HCT116 (cell line): ENCODE data around the gene GRIK4. TPM values are rescaled to one million over a fixed set of nuclear protein-coding genes. Genes with fewer than 3 reads are reported as not detected.

Experiments used
- ATAC-seq: fragments of 200-7000 bp; cut with Tn5 transposase; 2 replicates; pipeline ENCODE4 v1.9.1; 2020; ENCODE audit warnings: mild to moderate bottlenecking, moderate library complexity
- BruUV-seq: library from RNA; stranded (reverse); fragments of 400-500 nt; replicated peaks from 2 replicates; lab custom pipeline; 2021; lab: Mats Ljungman, UMichigan
- CTCF ChIA-PET: fragments of 300-600 bp; sonication (Branson Sonifier 250); formaldehyde crosslinking; loops from one replicate; lab custom pipeline; 2021; ENCODE audit warnings: antibody characterized with exemption; lab: Charles Lee
- POLR2A ChIA-PET: fragments of 300-600, 350-600 bp; sonication (Branson Sonifier 250); formaldehyde crosslinking; loops from one replicate; lab custom pipeline; 2021; ENCODE audit warnings: antibody characterized with exemption; lab: Charles Lee
- RAD21 ChIA-PET, 2 experiments: fragments of 300-600 bp; sonication (Branson Sonifier 250); formaldehyde crosslinking; loops; one replicate each; lab custom pipeline; 2023; ENCODE audit warnings: low total read pairs in 2 of 2; ENCODE audit not compliant: uncharacterized antibody in 2 of 2, unreplicated experiment in 2 of 2, low non-redundant PET in 1 of 2; lab: Charles Lee
- DNase-seq: peaks from one replicate; pipeline ENCODE4 v3.0.0-alpha.2; 2010; ENCODE audit warnings: low read depth, low spot score
- H2AFZ ChIP-seq: fragments of 200-600 bp; shearing (Covaris generic), sonication (generic); 2 replicates; pipeline ENCODE4 v1.6.1; 2017; ENCODE audit warnings: low read depth, mixed run types, mixed read lengths, antibody characterized with exemption, low read length; ENCODE audit not compliant: poor library complexity, severe bottlenecking
- H3K27ac ChIP-seq: 2 replicates; pipeline ENCODE4 v1.5.1; 2012; ENCODE audit warnings: low read depth, low read length
- H3K27me3 ChIP-seq: fragments of 200-600 bp; sonication (generic); 2 replicates; pipeline ENCODE4 v1.6.1; 2016; ENCODE audit warnings: mixed run types, low read length, mixed read lengths; ENCODE audit not compliant: insufficient read depth
- H3K36me3 ChIP-seq, 2 experiments: fragments of 200-500 bp in 1 of 2; fragments of 200-600 bp in 1 of 2; sonication (Bioruptor generic) in 1 of 2; sonication (generic) in 1 of 2; 2 replicates each; pipeline versions ENCODE4 v1.5.1 to v1.6.1; 2014 to 2016; ENCODE audit warnings: low read length in 2 of 2, inconsistent platforms in 1 of 2, mixed read lengths in 1 of 2, mixed run types in 1 of 2; ENCODE audit not compliant: insufficient read depth in 2 of 2, control insufficient read depth in 1 of 2
- H3K4me1 ChIP-seq, 2 experiments: fragments of 200-600 bp in 1 of 2; sonication (generic) in 1 of 2; 2 replicates each; pipeline versions ENCODE4 v1.5.1 to v1.6.1; 2012 to 2017; ENCODE audit warnings: low read length in 2 of 2, inconsistent platforms in 1 of 2, mild to moderate bottlenecking in 1 of 2, mixed read lengths in 1 of 2, mixed run types in 1 of 2, moderate library complexity in 1 of 2; ENCODE audit not compliant: insufficient read depth in 2 of 2, control insufficient read depth in 1 of 2
- H3K4me2 ChIP-seq: fragments of 200-600 bp; sonication (generic); 2 replicates; pipeline ENCODE4 v1.6.1; 2017; ENCODE audit warnings: mixed run types, low read length, mixed read lengths
- H3K4me3 ChIP-seq, 2 experiments: fragments of 200-600 bp in 1 of 2; sonication (generic) in 1 of 2; replicated peaks in 1 of 2; 2 replicates each; pipeline ENCODE4 v1.5.1; 2011 to 2016; ENCODE audit warnings: low read length in 2 of 2, control low read depth in 1 of 2, low read depth in 1 of 2, mild to moderate bottlenecking in 1 of 2, mixed read lengths in 1 of 2, mixed run types in 1 of 2
- H3K79me2 ChIP-seq: fragments of 200-600 bp; sonication (generic); 2 replicates; pipeline ENCODE4 v1.6.1; 2017; ENCODE audit warnings: mild to moderate bottlenecking, mixed run types, low read length, moderate library complexity, mixed read lengths; ENCODE audit not compliant: insufficient read depth
- H3K9ac ChIP-seq: fragments of 200-600 bp; sonication (generic); 2 replicates; pipeline ENCODE4 v1.6.1; 2016; ENCODE audit warnings: low read length, mixed read lengths
- H3K9me2 ChIP-seq: fragments of 200-600 bp; sonication (generic), shearing (Covaris generic); 2 replicates; pipeline ENCODE4 v1.6.1; 2017; ENCODE audit warnings: mixed run types, mild to moderate bottlenecking, moderate library complexity; ENCODE audit not compliant: insufficient read depth
- H3K9me3 ChIP-seq, 2 experiments: fragments of 200-500 bp in 1 of 2; fragments of 200-600 bp in 1 of 2; sonication (Bioruptor generic) in 1 of 2; sonication (generic) in 1 of 2; 2 replicates each; pipeline ENCODE4 v1.6.1; 2014 to 2017; ENCODE audit warnings: low read length in 2 of 2, mixed read lengths in 2 of 2, inconsistent platforms in 1 of 2, low read depth in 1 of 2, mild to moderate bottlenecking in 1 of 2, mixed run types in 1 of 2, moderate library complexity in 1 of 2; ENCODE audit not compliant: control insufficient read depth in 1 of 2, insufficient read depth in 1 of 2
- H4K20me1 ChIP-seq: fragments of 200-600 bp; sonication (generic), shearing (Covaris generic); 2 replicates; pipeline ENCODE4 v1.6.1; 2017; ENCODE audit warnings: mixed run types, mild to moderate bottlenecking, moderate library complexity; ENCODE audit not compliant: insufficient read depth
- ATF3 ChIP-seq: IDR thresholded peaks from 2 replicates; pipeline ENCODE4 v1.6.1; 2012
- CBX3 ChIP-seq: IDR thresholded peaks from 2 replicates; pipeline ENCODE4 v1.6.1; 2012; ENCODE audit warnings: low read depth
- CTCF ChIP-seq, 3 experiments: fragments of 200-600 bp in 1 of 3; sonication (generic) in 1 of 3; IDR thresholded peaks in 2 of 3; conservative IDR thresholded peaks in 1 of 3; 2 replicates each; pipeline ENCODE4 v1.5.1; 2012 to 2017; ENCODE audit warnings: low read depth in 2 of 3, low read length in 2 of 3, antibody characterized with exemption in 1 of 3, borderline replicate concordance in 1 of 3, control low read depth in 1 of 3, mild to moderate bottlenecking in 1 of 3, mixed read lengths in 1 of 3, mixed run types in 1 of 3, moderate library complexity in 1 of 3; ENCODE audit not compliant: insufficient read depth in 1 of 3
- ELF1 ChIP-seq: IDR thresholded peaks from 2 replicates; pipeline ENCODE4 v1.6.1; 2012; ENCODE audit warnings: low read depth, borderline replicate concordance
- EZH2 ChIP-seq: fragments of 200-600 bp; sonication (generic); IDR thresholded peaks from 2 replicates; pipeline ENCODE4 v1.6.1; 2017; ENCODE audit warnings: antibody characterized with exemption, mixed run types
- EZH2phosphoT487 ChIP-seq: fragments of 200-600 bp; IDR thresholded peaks from 2 replicates; pipeline ENCODE4 v1.6.1; 2018; ENCODE audit warnings: antibody characterized with exemption, borderline replicate concordance
- FOSL1 ChIP-seq: IDR thresholded peaks from 2 replicates; pipeline ENCODE4 v1.6.1; 2012; ENCODE audit warnings: low read depth
- JUND ChIP-seq: IDR thresholded peaks from 2 replicates; pipeline ENCODE4 v1.6.1; 2012
- MAX ChIP-seq: IDR thresholded peaks from 2 replicates; pipeline ENCODE4 v1.6.1; 2012
- RAD21 ChIP-seq: IDR thresholded peaks from 2 replicates; pipeline ENCODE4 v1.6.1; 2012; ENCODE audit warnings: low read depth, mild to moderate bottlenecking
- REST ChIP-seq: IDR thresholded peaks from 2 replicates; pipeline ENCODE4 v1.6.1; 2012; ENCODE audit warnings: low read depth
- SIN3A ChIP-seq: IDR thresholded peaks from 2 replicates; pipeline ENCODE4 v1.6.1; 2012; ENCODE audit warnings: low read depth
- SP1 ChIP-seq: IDR thresholded peaks from 2 replicates; pipeline ENCODE4 v1.6.1; 2012; ENCODE audit warnings: low read depth
- SRF ChIP-seq: IDR thresholded peaks from 2 replicates; pipeline ENCODE4 v1.6.1; 2012; ENCODE audit warnings: low read depth
- TCF7L2 ChIP-seq: IDR thresholded peaks from 2 replicates; pipeline ENCODE4 v1.7.0; 2011; ENCODE audit warnings: borderline replicate concordance, inconsistent platforms; ENCODE audit not compliant: insufficient read depth, insufficient read length; ENCODE audit errors: extremely low read depth
- YY1 ChIP-seq: IDR thresholded peaks from 2 replicates; pipeline ENCODE4 v1.6.1; 2011; ENCODE audit warnings: low read length, low read depth, moderate library complexity, mild to moderate bottlenecking; ENCODE audit not compliant: insufficient replicate concordance; ENCODE audit errors: extremely low read depth
- ZBTB33 ChIP-seq: IDR thresholded peaks from 2 replicates; pipeline ENCODE4 v1.6.1; 2011; ENCODE audit warnings: mild to moderate bottlenecking, low read length, moderate library complexity; ENCODE audit not compliant: insufficient replicate concordance; ENCODE audit errors: extremely low read depth
- ZFX ChIP-seq: fragments of 450-650 bp; IDR thresholded peaks from 2 replicates; pipeline ENCODE4 v1.6.1; 2017
- ZNF274 ChIP-seq: fragments of 200-500 bp; sonication (Bioruptor generic); IDR thresholded peaks from 2 replicates; pipeline ENCODE4 v1.6.1; 2014; ENCODE audit warnings: mild to moderate bottlenecking, low read depth, low read length, inconsistent platforms
- intact Hi-C: fragments of 100-400 bp; cut with micrococcal nuclease; formaldehyde crosslinking; loops from 2 replicates; pipeline ENCODE4 v1.10.0; 2022
- total RNA-seq: library from RNA; stranded (reverse); gene quantifications from one replicate; pipeline ENCODE4 v1.2.1, GENCODE V29; 2021; ENCODE audit not compliant: unreplicated experiment

GRIK4 gene
- total RNA-seq, 1 experiment from 2014 or later, result 0.52 TPM

GRCh38 chr11:120720760-120721159, 209.2 kb downstream of the GRIK4 start:
- no peak for ATAC-seq
- RAD21 ChIA-PET, result no interaction called here
- no peak overlapping the region for H3K27ac ChIP-seq
- H3K9me3 ChIP-seq, result no peaks in the 10 kb centered on the region
- intact Hi-C loops, result no loop called here
- H3K9me2 ChIP-seq, result no peaks in the 10 kb centered on the region
- TF ChIP-seq ZFX (no peak), ATF3 (no peak), EZH2 (no peak), YY1 (no peak), TCF7L2 (no peak), SP1 (no peak), MAX (no peak), CTCF (IDR thresholded peaks at IDR 0.05 in 2 of 3, conservative IDR thresholded peaks at IDR 0.05 in 1 of 3; ENCODE audit: borderline replicate concordance in 1 of 3, insufficient read depth in 1 of 3, low read depth in 2 of 3, low read length in 2 of 3) (no peak), RAD21 (no peak), JUND (no peak), FOSL1 (no peak), SRF (no peak), ELF1 (no peak), SIN3A (no peak), ZNF274 (no peak), CBX3 (no peak), ZBTB33 (no peak), EZH2phosphoT487 (no peak), REST (no peak)
- TF ChIP-seq, all 23 proteins: peak for 0
- Histone ChIP-seq H3K4me3 (no peak overlapping the region), H3K4me2 (no peak overlapping the region), H3K36me3 (no peaks in the 10 kb centered on the region), H3K9ac (no peak overlapping the region), H2AFZ (no peak overlapping the region), H3K79me2 (no peaks in the 10 kb centered on the region), H3K27me3 (no peaks in the 10 kb centered on the region; the same call in 1 of the 2 replicates), H4K20me1 (no peaks in the 10 kb centered on the region), H3K4me1 (no peaks in the 10 kb centered on the region)
- no TSS peak for BruUV-seq
- CTCF ChIA-PET, result no interaction called here
- POLR2A ChIA-PET, result no interaction called here
- no peak for DNase-seq
